22Rv1 (cell line): ENCODE data around the gene ERI2.

Source experiments
- CTCF ChIP-seq: fragments of 450-650 bp; IDR thresholded peaks from 2 replicates; pipeline ENCODE4 v1.5.1; 2017; ENCODE audit warnings: mild to moderate bottlenecking
- ZFX ChIP-seq: fragments of 450-650 bp; IDR thresholded peaks from 2 replicates; pipeline ENCODE4 v1.6.1; 2017; ENCODE audit warnings: antibody characterized with exemption, borderline replicate concordance

GRCh38 chr16:20753727-20754126 lies 52.5 kb downstream of the ERI2 start:
- no peak for TF ChIP-seq CTCF
- TF ChIP-seq ZFX: no peak
